ENCODE data around the gene FEM1B.
"Not testable (repeated sequence)": the region's sequence is repeated elsewhere in the genome, so short reads cannot be mapped to it uniquely, and the experiment has no call there.

The FEM1B gene

GRCh38 chr15:68231102-68231818 is 46.3 kb upstream of the FEM1B start:
- H3K27ac Mint-ChIP-seq = peak overlapping the region in 2 of 3 experiments; percentile 2 to 38
- H3K9me3 Mint-ChIP-seq = peaks cover under 1% of the 10 kb centered on the region
- TF ChIP-seq CTCF (IDR thresholded peaks at IDR 0.05; ENCODE audit: unreplicated experiment in 3 of 3) = no peak
- H3K4me3 Mint-ChIP-seq = peak overlapping the region; percentile 87 to 91 (median 91)
- H3K4me1 Mint-ChIP-seq = peaks cover 53% of the 10 kb centered on the region
- no peaks in the 10 kb centered on the region for H3K27me3 Mint-ChIP-seq (ENCODE audit: low read depth)
- no peaks in the 10 kb centered on the region for H3K36me3 Mint-ChIP-seq (ENCODE audit: low read depth)

- Mint-ChIP-seq H3K27ac (peak overlapping the region in 1 of 3 experiments; percentile 68), H3K4me3 (peak overlapping the region in 1 of 3 experiments; percentile 36), H3K36me3 (ENCODE audit: low read depth) (no peaks in the 10 kb centered on the region), H3K4me1 (peaks cover 50% of the 10 kb centered on the region), H3K27me3 (ENCODE audit: low read depth) (no peaks in the 10 kb centered on the region), H3K9me3 (peaks cover 4% of the 10 kb centered on the region)
- no peak for TF ChIP-seq CTCF (IDR thresholded peaks at IDR 0.05; ENCODE audit: unreplicated experiment in 3 of 3)
Measured at GRCh38 chr15:68232449-68232848, 45.1 kb upstream of the FEM1B start.

GRCh38 chr15:68232937-68233336 is 44.6 kb upstream of the FEM1B start:
- Mint-ChIP-seq H3K4me3 (no peak overlapping the region), H3K4me1 (peaks cover 46% of the 10 kb centered on the region)

GRCh38 chr15:68234060-68234459 is 43.5 kb upstream of the FEM1B start:
- Mint-ChIP-seq H3K27me3 (ENCODE audit: low read depth) (no peaks in the 10 kb centered on the region), H3K36me3 (ENCODE audit: low read depth) (no peaks in the 10 kb centered on the region), H3K9me3 (peaks cover 12% of the 10 kb centered on the region), H3K4me3 (peak overlapping the region in 2 of 3 experiments; percentile 53 to 73), H3K27ac (peak overlapping the region; percentile 67 to 92 (median 75)), H3K4me1 (peaks cover 36% of the 10 kb centered on the region)
- TF ChIP-seq CTCF (IDR thresholded peaks at IDR 0.05; ENCODE audit: unreplicated experiment in 3 of 3) = no peak

More at GRCh38 chr15:68232937-68233336, 44.6 kb upstream of the FEM1B start:
- no peaks in the 10 kb centered on the region for H3K36me3 Mint-ChIP-seq (ENCODE audit: low read depth)
- H3K27me3 Mint-ChIP-seq (ENCODE audit: low read depth) = no peaks in the 10 kb centered on the region
- no peak for TF ChIP-seq CTCF (IDR thresholded peaks at IDR 0.05; ENCODE audit: unreplicated experiment in 3 of 3)
- peaks cover 6% of the 10 kb centered on the region for H3K9me3 Mint-ChIP-seq
- H3K27ac Mint-ChIP-seq = no peak overlapping the region

- H3K27ac Mint-ChIP-seq = peak overlapping the region; percentile 67 to 92 (median 75)
- H3K4me3 Mint-ChIP-seq = peak overlapping the region in 1 of 3 experiments; percentile 73
- H3K36me3 Mint-ChIP-seq (ENCODE audit: low read depth); H3K27me3 Mint-ChIP-seq (ENCODE audit: low read depth): not testable (repeated sequence)
- H3K4me1 Mint-ChIP-seq = peaks cover 36% of the 10 kb centered on the region
- peaks cover 14% of the 10 kb centered on the region for H3K9me3 Mint-ChIP-seq
Measured at GRCh38 chr15:68234520-68234919, 43.0 kb upstream of the FEM1B start.

- H3K36me3 Mint-ChIP-seq (ENCODE audit: low read depth) = no peaks in the 10 kb centered on the region
- no peak overlapping the region for H3K4me3 Mint-ChIP-seq
- no peak for TF ChIP-seq CTCF (IDR thresholded peaks at IDR 0.05; ENCODE audit: unreplicated experiment in 3 of 3)
- no peak overlapping the region for H3K27ac Mint-ChIP-seq
- H3K4me1 Mint-ChIP-seq = peaks cover 32% of the 10 kb centered on the region
- peaks cover 14% of the 10 kb centered on the region for H3K9me3 Mint-ChIP-seq
- H3K27me3 Mint-ChIP-seq (ENCODE audit: low read depth) = no peaks in the 10 kb centered on the region
Measured at GRCh38 chr15:68235022-68235421, 42.5 kb upstream of the FEM1B start.
